Nephron (organoid): ENCODE measurements around the gene AP1AR.
"Not testable (repeated sequence)": the region's sequence is repeated elsewhere in the genome, so short reads cannot be mapped to it uniquely, and the experiment has no call there.

Experiments
- H3K27ac Mint-ChIP-seq, 3 experiments: 2 replicates each; pipeline ENCODE4 v1.8.0; 2020; ENCODE audit warnings: mixed read lengths in 3 of 3, mild to moderate bottlenecking in 2 of 3, moderate library complexity in 1 of 3
- H3K27me3 Mint-ChIP-seq: 2 replicates; pipeline ENCODE4 v1.8.0; 2021; ENCODE audit warnings: low read depth, mild to moderate bottlenecking, moderate library complexity, mixed read lengths
- H3K36me3 Mint-ChIP-seq: 2 replicates; pipeline ENCODE4 v1.8.0; 2020; ENCODE audit warnings: low read depth, mixed read lengths
- H3K4me1 Mint-ChIP-seq: 2 replicates; pipeline ENCODE4 v1.8.0; 2020; ENCODE audit warnings: mixed read lengths
- H3K4me3 Mint-ChIP-seq, 3 experiments: 2 replicates each; pipeline ENCODE4 v1.8.0; 2020; ENCODE audit warnings: mild to moderate bottlenecking in 3 of 3, mixed read lengths in 3 of 3, moderate library complexity in 2 of 3
- H3K9me3 Mint-ChIP-seq: 2 replicates; pipeline ENCODE4 v1.8.0; 2020; ENCODE audit warnings: mixed read lengths
- TF ChIP-seq, protein P1 (sequence below), 3 experiments: fragments of 200-600 bp; sonication (generic); IDR thresholded peaks; one replicate each; pipeline ENCODE4 v1.5.0; 2021; ENCODE audit warnings: antibody characterized with exemption in 3 of 3; ENCODE audit not compliant: unreplicated experiment in 3 of 3

Gene AP1AR

DNA sequence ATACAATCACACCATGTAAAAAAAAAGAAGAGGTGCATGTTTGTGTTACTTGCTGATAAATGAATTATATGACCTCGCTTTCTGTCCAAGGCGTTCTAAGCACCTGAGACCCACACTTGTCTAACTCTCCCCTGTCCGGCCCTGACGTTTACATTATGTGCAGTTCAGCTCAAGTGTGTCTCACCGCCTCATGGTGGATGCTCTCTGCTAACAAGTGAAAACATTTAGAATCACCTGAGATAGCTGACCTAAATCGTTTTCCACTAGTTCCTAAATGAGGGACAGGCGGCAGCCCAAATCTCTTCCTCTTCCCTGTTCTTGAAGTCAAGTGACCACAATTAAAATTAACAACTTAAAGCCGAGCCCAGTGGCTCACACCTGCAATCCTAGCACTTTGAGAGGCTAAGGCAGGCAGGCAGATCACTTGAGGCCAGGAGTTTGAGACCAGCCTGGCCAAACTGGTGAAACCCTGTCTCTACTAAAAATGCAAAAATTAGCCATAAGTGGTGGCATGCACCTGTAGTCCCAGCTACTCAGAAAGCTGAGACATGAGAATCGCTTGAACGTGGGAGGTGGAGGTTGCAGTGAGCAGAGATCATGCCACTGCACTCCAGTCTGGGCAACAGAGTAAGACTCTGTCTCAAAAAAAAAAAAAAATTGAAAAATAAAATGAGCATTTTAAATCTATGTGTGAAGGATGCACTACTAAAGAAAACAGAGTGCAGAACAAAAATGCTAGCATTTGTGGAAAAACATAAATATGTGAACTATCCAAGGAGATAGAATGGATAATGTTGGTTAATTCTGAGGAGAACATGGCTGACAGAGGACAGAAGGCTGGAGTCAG, 58.0 kb downstream of the AP1AR start:
- Mint-ChIP-seq H3K27me3 (no peaks in the 10 kb centered on the region), H3K4me1 (peaks cover 4% of the 10 kb centered on the region), H3K9me3 (no peaks in the 10 kb centered on the region), H3K36me3 (no peaks in the 10 kb centered on the region), H3K27ac (no peak overlapping the region), H3K4me3 (no peak overlapping the region)
- TF ChIP-seq, protein P1, sequence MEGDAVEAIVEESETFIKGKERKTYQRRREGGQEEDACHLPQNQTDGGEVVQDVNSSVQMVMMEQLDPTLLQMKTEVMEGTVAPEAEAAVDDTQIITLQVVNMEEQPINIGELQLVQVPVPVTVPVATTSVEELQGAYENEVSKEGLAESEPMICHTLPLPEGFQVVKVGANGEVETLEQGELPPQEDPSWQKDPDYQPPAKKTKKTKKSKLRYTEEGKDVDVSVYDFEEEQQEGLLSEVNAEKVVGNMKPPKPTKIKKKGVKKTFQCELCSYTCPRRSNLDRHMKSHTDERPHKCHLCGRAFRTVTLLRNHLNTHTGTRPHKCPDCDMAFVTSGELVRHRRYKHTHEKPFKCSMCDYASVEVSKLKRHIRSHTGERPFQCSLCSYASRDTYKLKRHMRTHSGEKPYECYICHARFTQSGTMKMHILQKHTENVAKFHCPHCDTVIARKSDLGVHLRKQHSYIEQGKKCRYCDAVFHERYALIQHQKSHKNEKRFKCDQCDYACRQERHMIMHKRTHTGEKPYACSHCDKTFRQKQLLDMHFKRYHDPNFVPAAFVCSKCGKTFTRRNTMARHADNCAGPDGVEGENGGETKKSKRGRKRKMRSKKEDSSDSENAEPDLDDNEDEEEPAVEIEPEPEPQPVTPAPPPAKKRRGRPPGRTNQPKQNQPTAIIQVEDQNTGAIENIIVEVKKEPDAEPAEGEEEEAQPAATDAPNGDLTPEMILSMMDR (IDR thresholded peaks at IDR 0.05; ENCODE audit: unreplicated experiment in 3 of 3) = no peak

GRCh38 chr4:112290341-112290740, 58.8 kb downstream of the AP1AR start:
- Mint-ChIP-seq H3K36me3 (no peaks in the 10 kb centered on the region), H3K9me3 (no peaks in the 10 kb centered on the region), H3K27me3 (no peaks in the 10 kb centered on the region), H3K4me3 (no peak overlapping the region), H3K4me1 (no peaks in the 10 kb centered on the region), H3K27ac (no peak overlapping the region)
- TF ChIP-seq, protein P1 (IDR thresholded peaks at IDR 0.05; ENCODE audit: unreplicated experiment in 3 of 3) = no peak

GRCh38 chr4:112296949-112297880, 65.6 kb downstream of the AP1AR start, which contains the start of gene ALPK1:
Gene ALPK1 (plus strand): TSS chr4:112297369.
- Mint-ChIP-seq H3K36me3 (no peaks in the 10 kb centered on the region), H3K9me3 (no peaks in the 10 kb centered on the region), H3K4me3 (peak within 1 kb of the TSS; percentile 81 to 89 (median 82)), H3K4me1 (peaks cover 22% of the 10 kb centered on the region), H3K27me3 (no peaks in the 10 kb centered on the region), H3K27ac (peak within 1 kb of the TSS; percentile 85 to 95 (median 92))
- TF ChIP-seq, protein P1 (IDR thresholded peaks at IDR 0.05; ENCODE audit: unreplicated experiment in 3 of 3) = no peak

- TF ChIP-seq, protein P1 (IDR thresholded peaks at IDR 0.05; ENCODE audit: unreplicated experiment in 3 of 3) = no peak
- Mint-ChIP-seq H3K36me3 (no peaks in the 10 kb centered on the region), H3K27me3 (no peaks in the 10 kb centered on the region), H3K27ac (no peak overlapping the region), H3K9me3 (no peaks in the 10 kb centered on the region), H3K4me3 (no peak overlapping the region), H3K4me1 (peaks cover 22% of the 10 kb centered on the region)
Observed at GRCh38 chr4:112299721-112300120, 68.1 kb downstream of the AP1AR start.

DNA sequence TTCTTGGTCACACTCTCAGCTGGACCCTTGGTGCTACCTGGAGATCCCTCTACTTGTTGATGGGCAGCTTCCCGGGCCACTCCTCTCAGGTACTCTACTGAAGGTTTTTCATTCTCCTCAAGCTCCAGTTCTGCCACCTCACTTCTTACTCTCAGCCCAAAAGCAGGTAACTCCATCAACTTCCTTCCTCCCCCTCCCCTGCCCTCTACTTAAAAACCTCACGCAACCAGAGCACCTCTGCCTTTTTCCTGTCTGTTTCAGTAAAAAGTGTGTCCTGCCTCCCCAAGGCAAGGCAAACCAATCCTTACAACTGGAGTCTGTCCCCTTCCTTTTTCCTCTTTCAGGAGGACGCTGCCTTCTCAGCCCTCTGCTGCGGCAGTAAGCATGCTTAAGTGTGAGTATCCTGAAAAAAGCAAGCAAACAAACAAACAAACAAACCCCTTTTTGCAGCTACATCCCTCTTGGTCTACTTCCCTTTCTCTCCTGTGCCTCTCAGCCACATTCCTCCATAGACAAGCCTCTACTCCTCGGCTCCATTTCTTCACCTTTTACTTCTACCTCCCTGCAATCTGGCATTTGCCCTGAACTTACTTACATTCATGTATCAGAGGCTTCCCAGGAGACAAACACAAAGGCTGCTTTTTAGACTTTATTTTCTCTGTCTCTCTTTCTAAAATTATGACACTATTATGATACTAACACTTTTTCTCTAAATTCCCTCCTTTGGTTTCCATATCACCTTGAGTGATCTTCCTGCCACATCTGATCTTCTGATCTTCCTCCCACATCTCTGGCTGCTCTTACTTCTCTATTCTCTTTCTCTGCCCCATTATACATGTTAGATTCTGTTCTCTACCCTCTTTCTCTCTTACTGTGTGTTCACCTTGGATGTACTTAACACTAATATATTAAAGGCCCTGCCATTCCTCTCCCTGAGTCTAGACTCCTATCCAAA, 71.0 kb downstream of the AP1AR start:
- no peak overlapping the region for H3K27ac Mint-ChIP-seq
- TF ChIP-seq, protein P1 (IDR thresholded peaks at IDR 0.05; ENCODE audit: unreplicated experiment in 3 of 3) = no peak
- no peaks in the 10 kb centered on the region for H3K27me3 Mint-ChIP-seq
- no peak overlapping the region for H3K4me3 Mint-ChIP-seq
- peaks cover 10% of the 10 kb centered on the region for H3K9me3 Mint-ChIP-seq
- H3K4me1 Mint-ChIP-seq = peaks cover 13% of the 10 kb centered on the region
- no peaks in the 10 kb centered on the region for H3K36me3 Mint-ChIP-seq

- H3K27ac Mint-ChIP-seq, H3K36me3 Mint-ChIP-seq, H3K4me3 Mint-ChIP-seq, H3K27me3 Mint-ChIP-seq, H3K4me1 Mint-ChIP-seq: not testable (repeated sequence)
- H3K9me3 Mint-ChIP-seq = peaks cover 14% of the 10 kb centered on the region
Observed at GRCh38 chr4:112305477-112305876, 73.9 kb downstream of the AP1AR start.

GRCh38 chr4:112309263-112309791, 77.7 kb downstream of the AP1AR start:
- H3K36me3 Mint-ChIP-seq, H3K27me3 Mint-ChIP-seq, H3K4me1 Mint-ChIP-seq: not testable (repeated sequence)
- Mint-ChIP-seq H3K4me3 (peak overlapping the region; percentile 60 to 76 (median 62)), H3K9me3 (peaks cover 14% of the 10 kb centered on the region), H3K27ac (peak overlapping the region; percentile 21 to 56 (median 47))
